GM23338 (cell line): ENCODE measurements around the gene FRMD4A.

Experiments
- EZH2 ChIP-seq: fragments of 200-600 bp; sonication (generic); IDR thresholded peaks from one replicate; pipeline ENCODE4 v1.8.0; 2017; ENCODE audit warnings: antibody characterized with exemption, mild to moderate bottlenecking, low read depth; ENCODE audit not compliant: unreplicated experiment
- EZH2phosphoT487 ChIP-seq: fragments of 200-600 bp; sonication (generic); IDR thresholded peaks from one replicate; pipeline ENCODE4 v1.8.1; 2018; ENCODE audit warnings: antibody characterized with exemption; ENCODE audit not compliant: unreplicated experiment
- JUNB ChIP-seq: IDR thresholded peaks from one replicate; pipeline ENCODE4 v1.6.1; 2016; ENCODE audit warnings: antibody characterized with exemption; ENCODE audit not compliant: unreplicated experiment
- NANOG ChIP-seq: IDR thresholded peaks from 2 replicates; pipeline ENCODE4 v1.6.1; 2016; ENCODE audit warnings: antibody characterized with exemption, borderline replicate concordance
- POLR2AphosphoS5 ChIP-seq: IDR thresholded peaks from 2 replicates; pipeline ENCODE4 v1.6.1; 2016; ENCODE audit warnings: antibody characterized with exemption, low read depth
- ZNF331 ChIP-seq: fragments of 250-450 bp; sonication (Bioruptor Pico); IDR thresholded peaks from 2 replicates; pipeline ENCODE4 v1.5.0; 2020; ENCODE audit warnings: low read depth, mild to moderate bottlenecking, moderate library complexity
- TF ChIP-seq, protein P1 (sequence below), 2 experiments: fragments of 200-600 bp in 1 of 2; sonication (generic) in 1 of 2; conservative IDR thresholded peaks; 2 replicates each; pipeline versions ENCODE4 v1.5.1 to v1.6.1; 2016 to 2017; ENCODE audit warnings: antibody characterized with exemption in 2 of 2, low read depth in 2 of 2, mild to moderate bottlenecking in 2 of 2, moderate library complexity in 1 of 2
- TF ChIP-seq, protein P2 (sequence below): IDR thresholded peaks from 2 replicates; pipeline ENCODE4 v1.6.1; 2016; ENCODE audit warnings: antibody characterized with exemption
- TF ChIP-seq, protein P3 (sequence below): IDR thresholded peaks from one replicate; pipeline ENCODE4 v1.6.1; 2018; ENCODE audit warnings: antibody characterized with exemption; ENCODE audit not compliant: unreplicated experiment

DNA sequence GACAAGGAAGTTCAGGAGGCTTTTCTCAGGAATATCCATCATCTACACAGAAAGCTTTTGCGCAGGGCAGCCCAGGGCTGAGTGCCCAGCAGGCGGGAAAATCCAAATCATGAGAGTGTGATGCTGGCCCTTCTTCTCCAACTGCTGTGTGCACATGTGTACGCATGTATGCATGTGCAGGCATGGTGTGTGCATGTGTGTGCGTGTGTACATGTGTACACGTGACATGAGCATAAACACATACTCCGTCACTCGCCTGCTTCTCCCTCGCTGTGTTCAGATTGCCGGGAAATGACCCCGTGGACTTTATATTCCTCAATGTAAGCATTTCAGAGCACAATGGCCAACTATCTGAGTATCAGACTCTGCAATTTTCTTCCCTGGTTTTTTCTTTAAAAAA is 658.8 kb downstream of the FRMD4A start:
- TF ChIP-seq, protein P1, sequence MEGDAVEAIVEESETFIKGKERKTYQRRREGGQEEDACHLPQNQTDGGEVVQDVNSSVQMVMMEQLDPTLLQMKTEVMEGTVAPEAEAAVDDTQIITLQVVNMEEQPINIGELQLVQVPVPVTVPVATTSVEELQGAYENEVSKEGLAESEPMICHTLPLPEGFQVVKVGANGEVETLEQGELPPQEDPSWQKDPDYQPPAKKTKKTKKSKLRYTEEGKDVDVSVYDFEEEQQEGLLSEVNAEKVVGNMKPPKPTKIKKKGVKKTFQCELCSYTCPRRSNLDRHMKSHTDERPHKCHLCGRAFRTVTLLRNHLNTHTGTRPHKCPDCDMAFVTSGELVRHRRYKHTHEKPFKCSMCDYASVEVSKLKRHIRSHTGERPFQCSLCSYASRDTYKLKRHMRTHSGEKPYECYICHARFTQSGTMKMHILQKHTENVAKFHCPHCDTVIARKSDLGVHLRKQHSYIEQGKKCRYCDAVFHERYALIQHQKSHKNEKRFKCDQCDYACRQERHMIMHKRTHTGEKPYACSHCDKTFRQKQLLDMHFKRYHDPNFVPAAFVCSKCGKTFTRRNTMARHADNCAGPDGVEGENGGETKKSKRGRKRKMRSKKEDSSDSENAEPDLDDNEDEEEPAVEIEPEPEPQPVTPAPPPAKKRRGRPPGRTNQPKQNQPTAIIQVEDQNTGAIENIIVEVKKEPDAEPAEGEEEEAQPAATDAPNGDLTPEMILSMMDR (conservative IDR thresholded peaks at IDR 0.05; ENCODE audit: low read depth in 2 of 2): no peak
- TF ChIP-seq EZH2 (no peak), EZH2phosphoT487 (no peak), NANOG (no peak), POLR2AphosphoS5 (no peak), ZNF331 (CRISPR knock-in tag) (no peak), JUNB (no peak)
- TF ChIP-seq, protein P2, sequence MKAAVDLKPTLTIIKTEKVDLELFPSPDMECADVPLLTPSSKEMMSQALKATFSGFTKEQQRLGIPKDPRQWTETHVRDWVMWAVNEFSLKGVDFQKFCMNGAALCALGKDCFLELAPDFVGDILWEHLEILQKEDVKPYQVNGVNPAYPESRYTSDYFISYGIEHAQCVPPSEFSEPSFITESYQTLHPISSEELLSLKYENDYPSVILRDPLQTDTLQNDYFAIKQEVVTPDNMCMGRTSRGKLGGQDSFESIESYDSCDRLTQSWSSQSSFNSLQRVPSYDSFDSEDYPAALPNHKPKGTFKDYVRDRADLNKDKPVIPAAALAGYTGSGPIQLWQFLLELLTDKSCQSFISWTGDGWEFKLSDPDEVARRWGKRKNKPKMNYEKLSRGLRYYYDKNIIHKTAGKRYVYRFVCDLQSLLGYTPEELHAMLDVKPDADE: no peak
- TF ChIP-seq, protein P3, sequence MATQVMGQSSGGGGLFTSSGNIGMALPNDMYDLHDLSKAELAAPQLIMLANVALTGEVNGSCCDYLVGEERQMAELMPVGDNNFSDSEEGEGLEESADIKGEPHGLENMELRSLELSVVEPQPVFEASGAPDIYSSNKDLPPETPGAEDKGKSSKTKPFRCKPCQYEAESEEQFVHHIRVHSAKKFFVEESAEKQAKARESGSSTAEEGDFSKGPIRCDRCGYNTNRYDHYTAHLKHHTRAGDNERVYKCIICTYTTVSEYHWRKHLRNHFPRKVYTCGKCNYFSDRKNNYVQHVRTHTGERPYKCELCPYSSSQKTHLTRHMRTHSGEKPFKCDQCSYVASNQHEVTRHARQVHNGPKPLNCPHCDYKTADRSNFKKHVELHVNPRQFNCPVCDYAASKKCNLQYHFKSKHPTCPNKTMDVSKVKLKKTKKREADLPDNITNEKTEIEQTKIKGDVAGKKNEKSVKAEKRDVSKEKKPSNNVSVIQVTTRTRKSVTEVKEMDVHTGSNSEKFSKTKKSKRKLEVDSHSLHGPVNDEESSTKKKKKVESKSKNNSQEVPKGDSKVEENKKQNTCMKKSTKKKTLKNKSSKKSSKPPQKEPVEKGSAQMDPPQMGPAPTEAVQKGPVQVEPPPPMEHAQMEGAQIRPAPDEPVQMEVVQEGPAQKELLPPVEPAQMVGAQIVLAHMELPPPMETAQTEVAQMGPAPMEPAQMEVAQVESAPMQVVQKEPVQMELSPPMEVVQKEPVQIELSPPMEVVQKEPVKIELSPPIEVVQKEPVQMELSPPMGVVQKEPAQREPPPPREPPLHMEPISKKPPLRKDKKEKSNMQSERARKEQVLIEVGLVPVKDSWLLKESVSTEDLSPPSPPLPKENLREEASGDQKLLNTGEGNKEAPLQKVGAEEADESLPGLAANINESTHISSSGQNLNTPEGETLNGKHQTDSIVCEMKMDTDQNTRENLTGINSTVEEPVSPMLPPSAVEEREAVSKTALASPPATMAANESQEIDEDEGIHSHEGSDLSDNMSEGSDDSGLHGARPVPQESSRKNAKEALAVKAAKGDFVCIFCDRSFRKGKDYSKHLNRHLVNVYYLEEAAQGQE: no peak
